NCI-H1436 (cell line): ENCODE data around the gene ASPSCR1.
A peak's percentile ranks its signal among the peaks of the same experiment; 100 is the strongest.
"Not testable (repeated sequence)": the region's sequence is repeated elsewhere in the genome, so short reads cannot be mapped to it uniquely, and the experiment has no call there.

ENCODE experiments used
- DNase-seq: peaks from one replicate; lab custom pipeline; 2025; lab: John Stamatoyannopoulos, UW

ASPSCR1 gene

GRCh38 chr17:82024859-82025258 is 47.4 kb downstream of the ASPSCR1 start:
- DNase-seq: no peak

- DNase-seq: no peak
Observed at GRCh38 chr17:82025401-82026107, 48.1 kb downstream of the ASPSCR1 start.

- DNase-seq: no peak
Observed at GRCh38 chr17:82028246-82028645, 50.8 kb downstream of the ASPSCR1 start.

- no peak for DNase-seq
Observed at GRCh38 chr17:82028966-82029365, 51.5 kb downstream of the ASPSCR1 start.

GRCh38 chr17:82029391-82029790 is 52.0 kb downstream of the ASPSCR1 start:
- no peak for DNase-seq

- no peak for DNase-seq
Observed at GRCh38 chr17:82029990-82030469, 52.6 kb downstream of the ASPSCR1 start.

GRCh38 chr17:82030470-82031302 is 53.3 kb downstream of the ASPSCR1 start:
- peak; percentile 82 for DNase-seq

GRCh38 chr17:82031303-82031884 is 54.0 kb downstream of the ASPSCR1 start, which contains the start of gene RAC3:
RAC3 (plus strand) TSS chr17:82031678; CDS start chr17:82031762, 84 bp downstream.
- DNase-seq: peak; percentile 30

- DNase-seq: peak; percentile 62
Observed at GRCh38 chr17:82031885-82032627, 54.6 kb downstream of the ASPSCR1 start.

GRCh38 chr17:82033359-82034085 is 56.1 kb downstream of the ASPSCR1 start:
- DNase-seq: no peak

GRCh38 chr17:82034371-82035011 is 57.1 kb downstream of the ASPSCR1 start:
- no peak for DNase-seq

GRCh38 chr17:82035488-82035887 is 58.1 kb downstream of the ASPSCR1 start:
- no peak for DNase-seq

GRCh38 chr17:82035956-82036633 is 58.7 kb downstream of the ASPSCR1 start:
- no peak for DNase-seq

GRCh38 chr17:82036634-82037091 is 59.2 kb downstream of the ASPSCR1 start:
- DNase-seq: no peak

- DNase-seq: peak; percentile 99
Observed at GRCh38 chr17:82037092-82037888, 59.9 kb downstream of the ASPSCR1 start, which contains the start of gene DCXR. DCXR (minus strand) TSS chr17:82037697; CDS start chr17:82037682, 15 bp downstream.

GRCh38 chr17:82037889-82038195 is 60.4 kb downstream of the ASPSCR1 start:
- no peak for DNase-seq

GRCh38 chr17:82038796-82039409 is 61.5 kb downstream of the ASPSCR1 start:
- not testable (repeated sequence) for DNase-seq

GRCh38 chr17:82039695-82040299 is 62.4 kb downstream of the ASPSCR1 start:
- no peak for DNase-seq
